GM12874 (cell line): ENCODE measurements around the gene ARHGAP18.

Source experiments
- CTCF ChIP-seq: IDR thresholded peaks from 2 replicates; pipeline ENCODE4 v1.5.1; 2011; ENCODE audit warnings: low read depth, mild to moderate bottlenecking, control low read depth, low read length, moderate library complexity; ENCODE audit not compliant: insufficient read depth

The ARHGAP18 gene

GRCh38 chr6:129601323-129601722 lies 108.7 kb downstream of the ARHGAP18 start:
- TF ChIP-seq CTCF = no peak

- TF ChIP-seq CTCF = no peak
Measured at GRCh38 chr6:129599467-129599866, 110.5 kb downstream of the ARHGAP18 start.

GRCh38 chr6:129598244-129599187 lies 111.5 kb downstream of the ARHGAP18 start:
- TF ChIP-seq CTCF = peak; percentile 44; the same call in 1 of the 2 replicates

- TF ChIP-seq CTCF = no peak
Measured at GRCh38 chr6:129597023-129597713, 112.8 kb downstream of the ARHGAP18 start.

GRCh38 chr6:129596522-129596921 lies 113.5 kb downstream of the ARHGAP18 start:
- TF ChIP-seq CTCF = no peak

- TF ChIP-seq CTCF = no peak
Measured at GRCh38 chr6:129593233-129593564, 116.8 kb downstream of the ARHGAP18 start.

GRCh38 chr6:129592516-129593232 lies 117.3 kb downstream of the ARHGAP18 start:
- no peak for TF ChIP-seq CTCF
